D721Med (cell line): ENCODE results near the gene C17orf50.

ENCODE experiments used
- DNase-seq: peaks from one replicate; pipeline ENCODE4 v3.0.0; 2011; ENCODE audit warnings: low spot score; ENCODE audit not compliant: insufficient read length
- FAIRE-seq: peaks from 2 replicates; lab custom pipeline; 2011; peaks lifted over from hg19 to GRCh38; lab: Jason Lieb, UNC
- CTCF ChIP-seq: IDR thresholded peaks from 2 replicates; pipeline ENCODE4 v1.5.1; 2012; ENCODE audit warnings: mild to moderate bottlenecking, control low read depth; ENCODE audit not compliant: insufficient read depth; ENCODE audit errors: missing control alignments

Gene C17orf50

GRCh38 chr17:35752471-35752870 lies 8.2 kb upstream of the C17orf50 start:
- TF ChIP-seq CTCF: no peak
- FAIRE-seq: no peak
- DNase-seq: no peak

GRCh38 chr17:35752945-35753764 lies 7.5 kb upstream of the C17orf50 start, which contains the start of gene GAS2L2:
GAS2L2 (minus strand) TSS chr17:35753239; CDS start chr17:35752850, 389 bp downstream.
- TF ChIP-seq CTCF: no peak
- FAIRE-seq (no peak), DNase-seq (no peak)

DNA sequence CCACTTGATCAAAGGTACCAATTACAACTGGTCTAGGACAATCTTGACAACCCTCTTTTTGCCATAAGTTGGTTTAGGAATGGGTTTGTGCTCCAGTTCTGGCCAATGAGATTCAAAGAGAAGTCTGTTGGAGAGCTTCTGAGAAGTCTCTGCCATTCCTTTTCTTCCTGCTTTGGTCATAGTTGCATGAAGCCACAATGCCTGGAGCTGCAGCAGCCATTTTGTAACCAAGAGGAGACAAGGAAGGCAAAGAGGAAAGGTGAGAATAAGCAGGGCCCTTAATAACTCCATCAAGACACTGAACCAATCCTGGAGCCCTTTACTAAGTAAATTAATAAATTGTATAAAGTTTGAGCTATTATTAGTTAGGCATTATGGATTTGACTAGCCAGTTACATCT lies 3.4 kb upstream of the C17orf50 start:
- TF ChIP-seq CTCF: no peak
- DNase-seq (no peak), FAIRE-seq (no peak)

GRCh38 chr17:35761601-35762000 lies 914 bp downstream of the C17orf50 start:
- DNase-seq: no peak
- TF ChIP-seq CTCF: no peak
- FAIRE-seq: no peak

DNA sequence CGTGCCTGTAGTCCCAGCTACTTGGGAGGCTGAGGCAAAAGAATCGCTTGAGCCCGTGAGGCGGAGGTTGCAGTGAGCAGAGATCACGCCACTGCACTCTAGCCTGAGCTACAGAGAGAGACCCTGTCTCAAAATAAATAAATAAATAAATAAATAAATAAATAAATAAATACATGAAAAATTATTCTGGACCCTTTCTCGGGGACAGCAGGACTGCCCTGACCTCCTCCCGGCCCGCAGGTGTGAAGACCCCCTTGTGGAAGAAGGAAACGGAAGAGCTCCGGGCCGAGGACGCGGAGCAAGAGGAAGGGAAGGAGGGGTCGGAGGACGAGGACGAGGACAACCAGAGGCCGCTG lies 3.1 kb downstream of the C17orf50 start:
- FAIRE-seq (no peak), DNase-seq (no peak)
- TF ChIP-seq CTCF: no peak

- peak; percentile 92 for DNase-seq
- no peak for FAIRE-seq
- TF ChIP-seq CTCF: peak; percentile 97
Observed at GRCh38 chr17:35764123-35764991, 3.7 kb downstream of the C17orf50 start.
